SK-N-SH (cell line): Measurements from ENCODE around the gene CLSTN2. TPM values are rescaled to one million over a fixed set of nuclear protein-coding genes. Genes with fewer than 3 reads are reported as not detected.

Experiments used
- CTCF ChIA-PET: fragments of 300-600, 350-600 bp; formaldehyde crosslinking; extraction: SDS; loops from one replicate; lab custom pipeline; 2021; lab: Yijun Ruan, JAX
- POLR2A ChIA-PET: fragments of 350-600 bp; sonication (Branson Sonifier 250); formaldehyde crosslinking; extraction: SDS; loops from one replicate; lab custom pipeline; 2020; ENCODE audit warnings: antibody characterized with exemption, inconsistent platforms; lab: Yijun Ruan, JAX
- DNase-seq: peaks from one replicate; pipeline ENCODE4 v3.0.0; 2012
- H2AFZ ChIP-seq: fragments of 200-600 bp; sonication (generic); 2 replicates; pipeline ENCODE4 v1.8.1; 2016; ENCODE audit warnings: antibody characterized with exemption, mild to moderate bottlenecking, low read depth
- H3F3A ChIP-seq: fragments of 200-600 bp; sonication (generic); replicated peaks from 2 replicates; pipeline ENCODE3; 2016; ENCODE audit warnings: antibody characterized with exemption, mild to moderate bottlenecking; ENCODE audit not compliant: insufficient read depth
- H3K27ac ChIP-seq, 2 experiments: fragments of 200-500 bp in 1 of 2; fragments of 200-600 bp in 1 of 2; sonication (Bioruptor generic) in 1 of 2; sonication (generic), shearing (Covaris generic) in 1 of 2; 2 replicates each; pipeline versions ENCODE4 v1.5.1 to v1.6.1; 2014 to 2016; ENCODE audit warnings: low read depth in 2 of 2, inconsistent platforms in 1 of 2, low read length in 1 of 2, mild to moderate bottlenecking in 1 of 2, mixed read lengths in 1 of 2
- H3K27me3 ChIP-seq: fragments of 200-600 bp; sonication (generic), shearing (Covaris generic); 2 replicates; pipeline ENCODE4 v1.6.1; 2016; ENCODE audit warnings: mixed run types; ENCODE audit not compliant: insufficient read depth
- H3K36me3 ChIP-seq, 2 experiments: fragments of 200-500 bp in 1 of 2; fragments of 200-600 bp in 1 of 2; sonication (Bioruptor generic) in 1 of 2; sonication (generic) in 1 of 2; replicated peaks in 1 of 2; 2 replicates each; pipeline versions ENCODE3 to v1.5.1; 2014 to 2016; ENCODE audit warnings: low read length in 1 of 2, mild to moderate bottlenecking in 1 of 2; ENCODE audit not compliant: insufficient read depth in 2 of 2, control insufficient read depth in 1 of 2
- H3K4me1 ChIP-seq, 2 experiments: fragments of 200-500 bp in 1 of 2; fragments of 200-600 bp in 1 of 2; sonication (Bioruptor generic) in 1 of 2; sonication (generic), shearing (Covaris generic) in 1 of 2; 2 replicates each; pipeline versions ENCODE4 v1.5.1 to v1.6.1; 2014 to 2016; ENCODE audit warnings: low read depth in 1 of 2, low read length in 1 of 2, mixed run types in 1 of 2; ENCODE audit not compliant: insufficient read depth in 2 of 2, control insufficient read depth in 1 of 2
- H3K4me2 ChIP-seq: fragments of 200-600 bp; sonication (generic), shearing (Covaris generic); 2 replicates; pipeline ENCODE4 v1.6.1; 2017; ENCODE audit warnings: mixed run types
- H3K4me3 ChIP-seq, 2 experiments: fragments of 200-500 bp in 1 of 2; fragments of 200-600 bp in 1 of 2; sonication (Bioruptor generic) in 1 of 2; sonication (generic), shearing (Covaris generic) in 1 of 2; 2 replicates each; pipeline versions ENCODE4 v1.5.1 to v1.8.1; 2014 to 2016; ENCODE audit warnings: low read depth in 2 of 2, inconsistent platforms in 1 of 2, low read length in 1 of 2, mild to moderate bottlenecking in 1 of 2, mixed read lengths in 1 of 2, moderate library complexity in 1 of 2
- H3K79me2 ChIP-seq: fragments of 200-600 bp; sonication (generic); 2 replicates; pipeline ENCODE4 v1.8.1; 2017; ENCODE audit warnings: mild to moderate bottlenecking; ENCODE audit not compliant: insufficient read depth
- H3K9ac ChIP-seq: fragments of 200-600 bp; sonication (generic); 2 replicates; pipeline ENCODE4 v1.6.1; 2017; ENCODE audit warnings: mixed run types
- H3K9me2 ChIP-seq: fragments of 200-600 bp; sonication (generic); 2 replicates; pipeline ENCODE4 v1.6.1; 2017; ENCODE audit warnings: mixed run types
- H3K9me3 ChIP-seq: fragments of 200-600 bp; sonication (generic); 2 replicates; pipeline ENCODE4 v1.6.1; 2017; ENCODE audit warnings: mixed run types, mild to moderate bottlenecking, moderate library complexity
- H4K20me1 ChIP-seq: fragments of 200-600 bp; sonication (generic); 2 replicates; pipeline ENCODE4 v1.6.1; 2017; ENCODE audit warnings: mild to moderate bottlenecking, mixed run types; ENCODE audit not compliant: insufficient read depth
- CHD2 ChIP-seq: fragments of 150-350 bp; IDR thresholded peaks from 2 replicates; pipeline ENCODE4 v1.6.1; 2018; ENCODE audit warnings: low read length; ENCODE audit not compliant: partially characterized antibody
- CTCF ChIP-seq: fragments of 200-600 bp; sonication (generic); IDR thresholded peaks from 2 replicates; pipeline ENCODE4 v1.6.1; 2017; ENCODE audit warnings: antibody characterized with exemption, mild to moderate bottlenecking, moderate library complexity
- ELF1 ChIP-seq: IDR thresholded peaks from 2 replicates; pipeline ENCODE4 v1.4.0; 2012
- EP300 ChIP-seq, 2 experiments: IDR thresholded peaks; 2 replicates each; pipeline versions ENCODE4 v1.4.0 to v1.6.1; 2012; ENCODE audit warnings: borderline replicate concordance in 1 of 2, low read depth in 1 of 2, low read length in 1 of 2
- EZH2phosphoT487 ChIP-seq: fragments of 200-600 bp; sonication (generic); IDR thresholded peaks from 2 replicates; pipeline ENCODE4 v1.6.1; 2017; ENCODE audit warnings: low read depth, mixed run types, mild to moderate bottlenecking, antibody characterized with exemption, moderate library complexity, borderline replicate concordance
- FOSL2 ChIP-seq: IDR thresholded peaks from 2 replicates; pipeline ENCODE4 v1.4.0; 2012; ENCODE audit warnings: low read depth, mild to moderate bottlenecking, moderate library complexity, borderline replicate concordance
- FOXJ3 ChIP-seq: sonication (generic); formaldehyde crosslinking; IDR thresholded peaks from 2 replicates; pipeline ENCODE4 v1.5.1; 2020; ENCODE audit warnings: mild to moderate bottlenecking, missing genetic modification reagents
- GABPA ChIP-seq: IDR thresholded peaks from 2 replicates; pipeline ENCODE4 v1.4.0; 2012; ENCODE audit warnings: low read depth, mild to moderate bottlenecking
- GATA2 ChIP-seq: sonication (generic); formaldehyde crosslinking; IDR thresholded peaks from 2 replicates; pipeline ENCODE4 v1.5.0; 2020; ENCODE audit warnings: mild to moderate bottlenecking, missing genetic modification reagents
- JUND ChIP-seq: IDR thresholded peaks from 2 replicates; pipeline ENCODE4 v1.4.0; 2012
- MAX ChIP-seq: IDR thresholded peaks from 2 replicates; pipeline ENCODE4 v1.4.0; 2012; ENCODE audit warnings: low read depth
- NFIC ChIP-seq: IDR thresholded peaks from 2 replicates; pipeline ENCODE4 v1.4.0; 2012; ENCODE audit warnings: borderline replicate concordance
- NRF1 ChIP-seq: IDR thresholded peaks from 2 replicates; pipeline ENCODE4 v1.6.1; 2012; ENCODE audit warnings: low read depth, mild to moderate bottlenecking, low read length
- RAD21 ChIP-seq: IDR thresholded peaks from 2 replicates; pipeline ENCODE4 v1.6.1; 2012; ENCODE audit warnings: mild to moderate bottlenecking, low read length
- RXRA ChIP-seq: IDR thresholded peaks from 2 replicates; pipeline ENCODE4 v1.4.0; 2012; ENCODE audit warnings: low read depth, mild to moderate bottlenecking, borderline replicate concordance
- SIN3A ChIP-seq: IDR thresholded peaks from 2 replicates; pipeline ENCODE4 v1.6.1; 2012; ENCODE audit warnings: low read depth, mild to moderate bottlenecking, low read length, moderate library complexity, borderline replicate concordance
- SMC3 ChIP-seq: IDR thresholded peaks from 2 replicates; pipeline ENCODE4 v1.6.1; 2012; ENCODE audit warnings: low read depth, low read length, improper control_type of control experiment
- TAF1 ChIP-seq: IDR thresholded peaks from 2 replicates; pipeline ENCODE4 v1.6.1; 2012; ENCODE audit warnings: low read depth, mild to moderate bottlenecking, low read length, moderate library complexity, borderline replicate concordance
- TEAD4 ChIP-seq: IDR thresholded peaks from 2 replicates; pipeline ENCODE4 v1.4.0; 2012; ENCODE audit warnings: mild to moderate bottlenecking, borderline replicate concordance; ENCODE audit not compliant: insufficient read depth
- USF2 ChIP-seq: fragments of 150-350 bp; IDR thresholded peaks from 2 replicates; pipeline ENCODE4 v1.6.1; 2017; ENCODE audit warnings: antibody characterized with exemption, low read length, low read depth, borderline replicate concordance
- ZBTB33 ChIP-seq: IDR thresholded peaks from 2 replicates; pipeline ENCODE4 v1.4.0; 2012; ENCODE audit warnings: low read depth, borderline replicate concordance
- WGBS: methylation state at CpG from one replicate; pipeline ENCODE4 v1.1.6; 2017; ENCODE audit warnings: low lambda C conversion rate; 5-methylcytosine and 5-hydroxymethylcytosine counted together
- polyA plus RNA-seq, 3 experiments: library from polyadenylated mRNA; depleted of rRNA; stranded (reverse); fragments of >200 nt; gene quantifications; 2 replicates each; pipeline ENCODE4 v1.2.3, GENCODE V29; 2012

Gene CLSTN2
- polyA plus RNA-seq, 1 of the 3 experiments (the other 2 are of a cell fraction), result 0.02 TPM

GRCh38 chr3:140358686-140359085 lies 423.7 kb downstream of the CLSTN2 start:
- Histone ChIP-seq H4K20me1 (no peaks in the 10 kb centered on the region), H3K27ac (no peak overlapping the region), H3K4me3 (no peak overlapping the region), H3K27me3 (no peaks in the 10 kb centered on the region), H2AFZ (no peak overlapping the region), H3K4me1 (no peaks in the 10 kb centered on the region), H3K9me2 (no peaks in the 10 kb centered on the region), H3K9ac (no peak overlapping the region), H3F3A (no peaks in the 10 kb centered on the region), H3K36me3 (no peaks in the 10 kb centered on the region), H3K4me2 (no peak overlapping the region), H3K9me3 (no peaks in the 10 kb centered on the region), H3K79me2 (no peaks in the 10 kb centered on the region)
- TF ChIP-seq EP300 (IDR thresholded peaks at IDR 0.05; ENCODE audit: borderline replicate concordance in 1 of 2, low read depth in 1 of 2, low read length in 1 of 2), result no peak
- no peak for TF ChIP-seq GATA2
- TF ChIP-seq FOXJ3 (CRISPR knock-in tag), result no peak
- TF ChIP-seq CHD2, result no peak
- no peak for TF ChIP-seq ZBTB33
- no peak for TF ChIP-seq SMC3
- TF ChIP-seq GABPA, result no peak
- TF ChIP-seq MAX, result no peak
- no peak for TF ChIP-seq FOSL2
- no peak for TF ChIP-seq TEAD4
- TF ChIP-seq NFIC, result no peak
- TF ChIP-seq JUND, result no peak
- no peak for TF ChIP-seq USF2
- TF ChIP-seq RAD21, result no peak
- no peak for DNase-seq
- CTCF ChIA-PET, result interaction anchor here (0.6 kb wide), 1 partner anchor 333 kb away, joined by 3 read pairs; no protein-coding TSS in a partner anchor
- WGBS, result 13% methylated on average over 3 of the region's 3 CpGs
- POLR2A ChIA-PET, result no interaction called here

GRCh38 chr3:140359233-140359995 lies 424.4 kb downstream of the CLSTN2 start:
- Histone ChIP-seq H3K4me1 (no peaks in the 10 kb centered on the region), H3K4me2 (no peak overlapping the region), H3K79me2 (no peaks in the 10 kb centered on the region), H2AFZ (no peak overlapping the region), H3K27me3 (no peaks in the 10 kb centered on the region), H3K27ac (no peak overlapping the region), H4K20me1 (no peaks in the 10 kb centered on the region), H3F3A (no peaks in the 10 kb centered on the region), H3K4me3 (no peak overlapping the region), H3K9ac (no peak overlapping the region), H3K9me2 (no peaks in the 10 kb centered on the region), H3K36me3 (no peaks in the 10 kb centered on the region), H3K9me3 (no peaks in the 10 kb centered on the region)
- WGBS, result 17% methylated on average over 5 of the region's 5 CpGs
- CTCF ChIA-PET, result no interaction called here
- no peak for DNase-seq
- TF ChIP-seq EZH2phosphoT487 (no peak), NRF1 (no peak), NFIC (no peak), TAF1 (no peak), TEAD4 (no peak), CTCF (no peak), ELF1 (no peak), CHD2 (no peak), FOSL2 (no peak), RXRA (no peak), SIN3A (no peak)
- POLR2A ChIA-PET, result no interaction called here
